ENCODE results near the gene NCKAP5.

- TF ChIP-seq EZH2 (IDR thresholded peaks at IDR 0.05; ENCODE audit: insufficient read depth, poor library complexity, severe bottlenecking) = no peak
- no peak for TF ChIP-seq EZH2phosphoT487 (IDR thresholded peaks at IDR 0.05; ENCODE audit: insufficient read depth, low read depth)
These were observed 185.7 kb downstream of the NCKAP5 start for GRCh38 chr2:133382566-133382965.

Measured in GM23248 (cell line).